Spleen (tissue), 7 donors: ENCODE measurements around the gene ADGRL3.

Experiments used
- CTCF ChIP-seq, 11 experiments: fragments of 200-600 bp in 7 of 11; fragments of 450-650 bp in 4 of 11; sonication (generic) in 4 of 11; IDR thresholded peaks in 8 of 11; conservative IDR thresholded peaks in 3 of 11; 1 replicate in 7 of 11; 2 replicates in 4 of 11; pipeline versions ENCODE4 v1.4.0 to v1.8.0; 2016 to 2021; ENCODE audit warnings: antibody characterized with exemption in 11 of 11, inconsistent platforms in 4 of 11, mild to moderate bottlenecking in 1 of 11
- POLR2A ChIP-seq, 3 donors: fragments of 450-650 bp; IDR thresholded peaks; one replicate each; pipeline ENCODE4 v1.5.1; 2017; ENCODE audit warnings: antibody characterized with exemption in 3 of 3, mild to moderate bottlenecking in 1 of 3
- POLR2AphosphoS5 ChIP-seq, 3 donors: sonication (generic); formaldehyde crosslinking; IDR thresholded peaks; one replicate each; pipeline ENCODE4 v1.5.1; 2017; ENCODE audit warnings: antibody characterized with exemption in 3 of 3
- donor health status: DM: no; HTN: no; CAD: no; lungs with moderate emphysema.
- donor health status: DM: no; HTN: no; CAD: no.
- donor health status: DM: no; HTN: no; CAD: no.

- TF ChIP-seq POLR2AphosphoS5 (IDR thresholded peaks at IDR 0.05) (no peak), CTCF (IDR thresholded peaks at IDR 0.05 in 8 of 11, conservative IDR thresholded peaks at IDR 0.05 in 3 of 11) (no peak), POLR2A (IDR thresholded peaks at IDR 0.05) (no peak)
These were observed 582.9 kb downstream of the ADGRL3 start for GRCh38 chr4:61783050-61783449.
